H1 (cell line): ENCODE measurements around the gene CCL22. TPM values are rescaled to one million over a fixed set of nuclear protein-coding genes. Genes with fewer than 3 reads are reported as not detected.

Source experiments
- CTCF ChIA-PET: fragments of 300-600 bp; sonication (Branson Sonifier 250); formaldehyde crosslinking; loops from one replicate; lab custom pipeline; 2021; ENCODE audit not compliant: partially characterized antibody; lab: Charles Lee
- POLR2A ChIA-PET: fragments of 300-600 bp; sonication (Branson Sonifier 250); formaldehyde crosslinking; loops from one replicate; lab custom pipeline; 2021; ENCODE audit warnings: inconsistent platforms; ENCODE audit not compliant: partially characterized antibody; lab: Charles Lee
- DNase-seq, 2 experiments: peaks; one replicate each; pipeline versions ENCODE4 v3.0.0 to v3.0.0-alpha.2; 2010 to 2022; ENCODE audit warnings: low spot score in 2 of 2, low read depth in 1 of 2, mixed read lengths in 1 of 2
- FAIRE-seq: peaks from 2 replicates; lab custom pipeline; 2011; peaks lifted over from hg19 to GRCh38; lab: Jason Lieb, UNC
- H2AFZ ChIP-seq: 2 replicates; pipeline ENCODE4 v1.8.1; 2012; ENCODE audit warnings: low read length, inconsistent platforms
- H2AK5ac ChIP-seq: 2 replicates; pipeline ENCODE4 v1.6.1; 2013; ENCODE audit warnings: low read depth, low read length
- H2BK120ac ChIP-seq: replicated peaks from 2 replicates; pipeline ENCODE3; 2013; ENCODE audit warnings: low read depth, low read length, inconsistent platforms
- H2BK12ac ChIP-seq: 2 replicates; pipeline ENCODE4 v1.6.1; 2013; ENCODE audit warnings: low read depth, low read length
- H2BK15ac ChIP-seq: 2 replicates; pipeline ENCODE4 v1.6.1; 2013; ENCODE audit warnings: low read length
- H2BK20ac ChIP-seq: 2 replicates; pipeline ENCODE4 v1.6.1; 2013; ENCODE audit warnings: low read length
- H2BK5ac ChIP-seq: 2 replicates; pipeline ENCODE4 v1.6.1; 2013; ENCODE audit warnings: low read depth, low read length
- H3K14ac ChIP-seq: 2 replicates; pipeline ENCODE4 v1.6.1; 2013; ENCODE audit warnings: inconsistent platforms; ENCODE audit not compliant: insufficient read length
- H3K18ac ChIP-seq: 2 replicates; pipeline ENCODE4 v1.6.1; 2013; ENCODE audit warnings: low read length; ENCODE audit errors: extremely low read depth
- H3K23ac ChIP-seq: 2 replicates; pipeline ENCODE4 v1.6.1; 2013; ENCODE audit warnings: inconsistent platforms; ENCODE audit not compliant: insufficient read length
- H3K23me2 ChIP-seq: 2 replicates; pipeline ENCODE4 v1.6.1; 2013; ENCODE audit warnings: low read depth, low read length
- H3K27ac ChIP-seq: 2 replicates; pipeline ENCODE4 v1.6.1; 2011; ENCODE audit warnings: low read depth, low read length, inconsistent platforms
- H3K27me3 ChIP-seq, 4 experiments: replicated peaks in 1 of 4; 1 replicate in 1 of 4; 2 replicates in 3 of 4; pipeline versions ENCODE4 v1.6.1 to v1.8.1; 2011 to 2013; ENCODE audit warnings: low read length in 3 of 4, mild to moderate bottlenecking in 3 of 4, inconsistent platforms in 2 of 4, mixed read lengths in 2 of 4, moderate library complexity in 1 of 4; ENCODE audit not compliant: control insufficient read depth in 3 of 4, insufficient read depth in 3 of 4; ENCODE audit errors: extremely low read depth in 1 of 4
- H3K36me3 ChIP-seq, 4 experiments: 2 replicates each; pipeline versions ENCODE4 v1.6.1 to v1.8.1; 2011 to 2013; ENCODE audit warnings: mild to moderate bottlenecking in 4 of 4, low read length in 3 of 4, moderate library complexity in 2 of 4, control low read depth in 1 of 4, inconsistent platforms in 1 of 4; ENCODE audit not compliant: insufficient read depth in 4 of 4, control insufficient read depth in 2 of 4
- H3K4ac ChIP-seq: replicated peaks from 2 replicates; pipeline ENCODE3; 2013; ENCODE audit warnings: low read length, low read depth, mixed read lengths, inconsistent platforms; ENCODE audit not compliant: insufficient read length
- H3K4me1 ChIP-seq, 4 experiments: replicated peaks in 1 of 4; 1 replicate in 1 of 4; 2 replicates in 3 of 4; pipeline versions ENCODE4 v1.6.1 to v1.8.1; 2011 to 2013; ENCODE audit warnings: low read length in 3 of 4, inconsistent platforms in 2 of 4, mixed read lengths in 1 of 4; ENCODE audit not compliant: insufficient read depth in 4 of 4, control insufficient read depth in 3 of 4
- H3K4me2 ChIP-seq, 2 experiments: 2 replicates each; pipeline versions ENCODE4 v1.6.1 to v1.8.1; 2011 to 2013; ENCODE audit warnings: low read depth in 2 of 2, low read length in 2 of 2, control low read depth in 1 of 2, inconsistent platforms in 1 of 2, mild to moderate bottlenecking in 1 of 2; ENCODE audit not compliant: insufficient read depth in 1 of 2
- H3K4me3 ChIP-seq, 4 experiments: fragments of 200-600, 300-600 bp in 1 of 4; sonication (generic), shearing (Covaris generic), sonication (Bioruptor Twin) in 1 of 4; 2 replicates each; pipeline versions ENCODE4 v1.5.1 to v1.8.1; 2011 to 2016; ENCODE audit warnings: low read length in 4 of 4, low read depth in 3 of 4, control low read depth in 2 of 4, inconsistent platforms in 2 of 4, mild to moderate bottlenecking in 2 of 4, mixed read lengths in 1 of 4, moderate library complexity in 1 of 4; ENCODE audit not compliant: insufficient read depth in 2 of 4; ENCODE audit errors: extremely low read depth in 1 of 4
- H3K56ac ChIP-seq: replicated peaks from 2 replicates; pipeline ENCODE3; 2013; ENCODE audit warnings: low read depth, mild to moderate bottlenecking, mixed read lengths, low read length, inconsistent platforms; ENCODE audit not compliant: insufficient read length
- H3K79me1 ChIP-seq: 2 replicates; pipeline ENCODE4 v1.6.1; 2013; ENCODE audit warnings: low read depth, low read length, control low read depth
- H3K79me2 ChIP-seq, 2 experiments: 2 replicates each; pipeline versions ENCODE4 v1.6.1 to v1.8.1; 2012 to 2013; ENCODE audit warnings: low read length in 2 of 2, mild to moderate bottlenecking in 2 of 2, inconsistent platforms in 1 of 2; ENCODE audit not compliant: insufficient read depth in 2 of 2, control insufficient read depth in 1 of 2
- H3K9ac ChIP-seq, 4 experiments: replicated peaks in 1 of 4; 1 replicate in 1 of 4; 2 replicates in 3 of 4; pipeline versions ENCODE4 v1.6.1 to v1.8.1; 2011 to 2013; ENCODE audit warnings: low read depth in 3 of 4, low read length in 3 of 4, control low read depth in 2 of 4, mild to moderate bottlenecking in 2 of 4, moderate library complexity in 2 of 4, inconsistent platforms in 1 of 4; ENCODE audit errors: extremely low read depth in 1 of 4
- H3K9me3 ChIP-seq, 2 experiments: 2 replicates each; pipeline versions ENCODE4 v1.6.1 to v1.8.1; 2012 to 2013; ENCODE audit warnings: mild to moderate bottlenecking in 2 of 2, moderate library complexity in 2 of 2, control low read depth in 1 of 2, inconsistent platforms in 1 of 2, low read depth in 1 of 2, low read length in 1 of 2, mixed read lengths in 1 of 2; ENCODE audit not compliant: insufficient read depth in 2 of 2
- H4K20me1 ChIP-seq, 2 experiments: replicated peaks in 1 of 2; 2 replicates each; pipeline versions ENCODE3 to v1.8.1; 2011 to 2013; ENCODE audit warnings: inconsistent platforms in 2 of 2, low read length in 2 of 2, mild to moderate bottlenecking in 1 of 2; ENCODE audit not compliant: insufficient read depth in 2 of 2, control insufficient read depth in 1 of 2
- H4K5ac ChIP-seq: 2 replicates; pipeline ENCODE4 v1.6.1; 2013; ENCODE audit warnings: low read length, low read depth, mixed read lengths, inconsistent platforms; ENCODE audit not compliant: insufficient read length
- H4K8ac ChIP-seq: 2 replicates; pipeline ENCODE4 v1.8.0; 2013; ENCODE audit warnings: mild to moderate bottlenecking, moderate library complexity, low read length, inconsistent platforms; ENCODE audit not compliant: insufficient read depth; ENCODE audit errors: extremely low read depth
- H4K91ac ChIP-seq: replicated peaks from 2 replicates; pipeline ENCODE3; 2013; ENCODE audit warnings: low read length, mixed read lengths, inconsistent platforms; ENCODE audit not compliant: insufficient read length
- RAD21 ChIP-seq, 2 experiments: IDR thresholded peaks in 1 of 2; conservative IDR thresholded peaks in 1 of 2; 2 replicates each; pipeline ENCODE4 v1.6.1; 2011; ENCODE audit warnings: low read depth in 2 of 2, low read length in 2 of 2, improper control_type of control experiment in 1 of 2, inconsistent platforms in 1 of 2, mild to moderate bottlenecking in 1 of 2, moderate library complexity in 1 of 2
- SUZ12 ChIP-seq: fragments of 200-600 bp; sonication (generic); IDR thresholded peaks from 2 replicates; pipeline ENCODE4 v1.6.1; 2012; ENCODE audit warnings: mild to moderate bottlenecking, inconsistent platforms, low read length, moderate library complexity, mixed read lengths
- WGBS, 2 experiments: shearing (Covaris generic) in 1 of 2; methylation state at CpG; one replicate each; pipeline versions ENCODE4 v1.1.6 to v1.1.7; 2013 to 2015; ENCODE audit warnings: low lambda C conversion rate in 2 of 2, mixed read lengths in 2 of 2, inconsistent platforms in 1 of 2, low coverage in 1 of 2, missing lambda C conversion rate in 1 of 2; ENCODE audit not compliant: insufficient replicate concordance in 2 of 2, insufficient coverage in 1 of 2, insufficient read length in 1 of 2; ENCODE audit errors: extremely low coverage in 1 of 2, missing lambda C conversion rate in 1 of 2; 5-methylcytosine and 5-hydroxymethylcytosine counted together
- polyA plus RNA-seq, 7 experiments: library from polyadenylated mRNA; depleted of rRNA in 3 of 7; stranded (reverse) in 5 of 7; unstranded in 2 of 7; fragments of >200 nt in 5 of 7; fragments of 200-250 nt in 2 of 7; gene quantifications; 1 replicate in 5 of 7; 2 replicates in 1 of 7; 4 replicates in 1 of 7; pipeline versions ENCODE4 v1.2.1 to v1.2.3, GENCODE V29; 2011 to 2013; ENCODE audit warnings: missing spikeins in 2 of 7, mixed read lengths in 2 of 7
- total RNA-seq: library from RNA; stranded (reverse); fragmentation: NEBNext Ultra II Directional; extraction: Animal tissue kit (Norgen Biotek cat#: 25700); gene quantifications from 2 replicates; pipeline ENCODE4 v1.2.1, GENCODE V29; 2021

Gene CCL22
- total and polyA plus RNA-seq, 2 of the 8 experiments (the other 6 are each of a cell fraction or from before 2014, with no cell fraction given): not detected

DNA sequence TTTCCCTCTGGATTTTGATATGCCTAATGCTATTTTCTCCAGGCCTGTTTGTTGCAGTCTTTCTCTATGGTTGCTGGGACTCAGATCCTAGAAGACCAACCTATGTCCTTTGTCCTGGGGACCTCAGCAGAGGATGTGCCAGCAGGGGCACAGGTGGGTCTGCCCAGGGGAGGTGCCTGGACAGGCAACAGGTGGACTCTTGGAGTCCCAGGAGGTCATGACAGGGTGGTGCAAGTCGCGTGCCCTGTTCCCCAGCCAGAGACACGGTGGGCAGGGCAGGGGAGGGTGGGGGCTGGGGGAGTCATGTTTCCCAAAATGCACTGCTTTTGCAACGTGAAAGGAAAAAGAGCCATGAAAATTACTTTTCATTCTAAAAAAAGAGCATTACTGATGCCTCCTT, 47.8 kb upstream of the CCL22 start:
- ChIA-PET CTCF (interaction anchor here (1.0 to 18.2 kb wide), 2 partner anchors 67 to 107 kb away, joined by 3 to 513 read pairs; no protein-coding TSS in a partner anchor), POLR2A (interaction anchor here (1.0 kb wide), 1 partner anchor 108 kb away, joined by 3 read pairs; no protein-coding TSS in a partner anchor)
- H3K23me2 ChIP-seq: peaks cover 4% of the 10 kb centered on the region; the same call in 1 of the 2 replicates
- no peak overlapping the region for H4K91ac ChIP-seq
- H3K4me3 ChIP-seq: no peak overlapping the region
- 82% methylated on average over 4 of the region's 4 CpGs; no CpG with 5 or more reads in 1 of the 2 experiments for WGBS, 2 experiments
- no peak overlapping the region for H2BK15ac ChIP-seq
- H2BK20ac ChIP-seq: no peak overlapping the region
- H3K9ac ChIP-seq: no peak overlapping the region
- H2BK5ac ChIP-seq: no peak overlapping the region
- H3K14ac ChIP-seq: no peak overlapping the region
- no peak overlapping the region for H3K18ac ChIP-seq
- H3K79me2 ChIP-seq: no peaks in the 10 kb centered on the region
- FAIRE-seq: no peak
- no peak overlapping the region for H2AK5ac ChIP-seq
- H3K79me1 ChIP-seq: no peaks in the 10 kb centered on the region
- no peak overlapping the region for H4K5ac ChIP-seq
- no peak overlapping the region for H3K23ac ChIP-seq
- no peaks in the 10 kb centered on the region for H3K36me3 ChIP-seq
- H3K27me3 ChIP-seq: no peaks in the 10 kb centered on the region
- H3K4ac ChIP-seq: no peak overlapping the region
- no peak overlapping the region for H3K4me2 ChIP-seq
- H2BK120ac ChIP-seq: no peak overlapping the region
- no peak overlapping the region for H3K27ac ChIP-seq
- no peak for DNase-seq
- no peak overlapping the region for H4K8ac ChIP-seq
- no peaks in the 10 kb centered on the region for H3K9me3 ChIP-seq
- H3K56ac ChIP-seq: no peak overlapping the region
- H3K4me1 ChIP-seq: no peaks in the 10 kb centered on the region
- no peaks in the 10 kb centered on the region for H4K20me1 ChIP-seq
- no peak for TF ChIP-seq SUZ12
- no peak for TF ChIP-seq RAD21 (IDR thresholded peaks at IDR 0.05 in 1 of 2, conservative IDR thresholded peaks at IDR 0.05 in 1 of 2; ENCODE audit: low read depth in 2 of 2, low read length in 2 of 2)
- H2BK12ac ChIP-seq: no peak overlapping the region
- H2AFZ ChIP-seq: no peak overlapping the region
